T-helper 1 cell treated with Interleukin-12 subunit alpha and Interleukin-12 subunit beta and Interleukin-4 antibody, amounts not matched to agents 30 ng/mL and 1 ng/mL, for 36 hours (primary cell): ENCODE measurements around the gene SCP2. TPM values are rescaled to one million over a fixed set of nuclear protein-coding genes. Genes with fewer than 3 reads are reported as not detected.

Experiments used
- intact Hi-C: fragments of 100-400 bp; cut with micrococcal nuclease; formaldehyde crosslinking; loops from one replicate; pipeline ENCODE4 v1.15.1; 2024
- total RNA-seq: library from RNA; stranded (reverse); gene quantifications from 2 replicates; pipeline ENCODE4 v1.2.3, GENCODE V29; 2022

The SCP2 gene, protein sequence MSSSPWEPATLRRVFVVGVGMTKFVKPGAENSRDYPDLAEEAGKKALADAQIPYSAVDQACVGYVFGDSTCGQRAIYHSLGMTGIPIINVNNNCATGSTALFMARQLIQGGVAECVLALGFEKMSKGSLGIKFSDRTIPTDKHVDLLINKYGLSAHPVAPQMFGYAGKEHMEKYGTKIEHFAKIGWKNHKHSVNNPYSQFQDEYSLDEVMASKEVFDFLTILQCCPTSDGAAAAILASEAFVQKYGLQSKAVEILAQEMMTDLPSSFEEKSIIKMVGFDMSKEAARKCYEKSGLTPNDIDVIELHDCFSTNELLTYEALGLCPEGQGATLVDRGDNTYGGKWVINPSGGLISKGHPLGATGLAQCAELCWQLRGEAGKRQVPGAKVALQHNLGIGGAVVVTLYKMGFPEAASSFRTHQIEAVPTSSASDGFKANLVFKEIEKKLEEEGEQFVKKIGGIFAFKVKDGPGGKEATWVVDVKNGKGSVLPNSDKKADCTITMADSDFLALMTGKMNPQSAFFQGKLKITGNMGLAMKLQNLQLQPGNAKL
- total RNA-seq: 87.6 and 98.1 TPM in 2 replicates

DNA sequence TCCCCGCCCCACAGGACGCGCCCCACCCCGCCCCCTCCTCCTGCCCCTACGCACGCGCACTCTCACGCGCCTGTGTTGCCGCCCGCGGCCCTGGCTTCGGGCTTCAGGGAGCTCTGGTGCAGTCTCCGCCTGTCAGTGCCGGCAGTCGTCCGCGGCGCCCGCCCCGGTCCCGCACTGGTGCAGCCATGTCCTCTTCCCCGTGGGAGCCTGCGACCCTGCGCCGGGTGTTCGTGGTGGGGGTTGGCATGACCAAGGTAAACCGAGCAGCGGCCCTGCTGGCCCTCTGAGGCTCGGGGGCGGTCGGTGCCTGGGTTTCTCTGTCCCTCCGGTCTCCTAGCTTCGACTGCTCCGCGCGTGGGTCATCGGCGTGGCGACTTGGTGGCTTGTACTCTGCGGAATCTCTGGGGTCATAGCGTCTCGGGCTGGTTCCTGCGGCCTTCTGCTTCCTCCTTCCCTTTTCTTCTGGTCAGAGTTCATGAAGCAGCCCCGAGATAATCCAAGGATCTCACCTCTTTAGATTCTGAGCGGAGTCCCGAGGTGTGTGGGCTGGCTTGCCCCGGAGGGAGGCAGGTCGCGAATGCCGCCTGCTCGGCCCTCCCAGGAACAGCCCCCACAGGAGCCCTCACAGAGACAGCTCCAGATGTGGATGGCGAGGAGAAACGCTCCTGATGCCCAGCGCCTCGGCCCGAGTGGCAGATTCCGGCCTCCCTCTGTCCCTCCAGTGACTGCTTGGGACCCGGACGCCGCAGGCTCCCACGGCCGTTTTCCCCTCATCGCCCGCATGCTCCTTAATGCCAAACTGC lies at the start of gene SCP2:
Gene SCP2 (plus strand): TSS at position 65 of the 803 bp plus-strand sequence. CDS start 121 bp downstream, at position 186.
- intact Hi-C loops: loop anchor here (1.0 to 10.0 kb wide), 9 partner anchors 8 to 1877 kb away; partner anchors contain the start of genes BTF3L4, CC2D1B, NRDC and ORC1

DNA sequence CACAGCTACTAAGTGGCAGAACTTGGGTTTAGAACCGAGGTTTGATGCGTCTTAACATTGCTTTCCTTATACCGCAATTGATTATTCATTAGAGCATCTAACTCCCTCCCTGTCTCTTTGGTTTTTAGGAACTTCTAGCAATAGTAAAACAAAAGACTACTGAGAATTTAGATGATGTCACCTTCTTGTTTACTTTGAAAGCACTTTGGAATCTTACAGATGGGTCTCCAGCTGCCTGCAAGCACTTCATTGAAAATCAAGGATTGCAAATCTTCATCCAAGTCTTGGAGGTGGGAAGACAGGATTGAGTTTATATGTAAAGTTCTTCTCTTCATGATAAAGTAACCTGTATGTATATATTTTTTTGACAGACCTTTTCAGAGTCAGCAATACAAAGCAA lies 49.5 kb upstream of the SCP2 start:
- intact Hi-C loops: no loop called here

DNA sequence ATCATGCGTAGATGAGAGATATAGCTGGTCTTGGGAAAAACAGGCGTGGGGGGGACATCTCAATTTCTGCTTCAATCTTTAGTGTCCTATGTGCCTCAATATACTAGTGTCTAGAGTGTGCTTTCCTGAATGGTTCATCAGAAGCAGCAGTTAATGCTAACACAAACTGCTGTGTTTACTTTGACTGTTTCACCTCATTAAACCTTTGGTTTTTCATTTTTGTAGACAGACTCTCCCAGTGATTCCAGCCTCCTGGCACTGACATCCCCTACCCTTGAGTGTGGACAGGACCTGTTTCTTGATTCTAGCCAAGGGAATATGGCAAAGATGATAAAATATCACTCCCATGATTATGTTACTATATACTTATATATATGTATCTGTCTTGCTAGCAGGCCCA lies 46.9 kb upstream of the SCP2 start:
- intact Hi-C loops: no loop called here

DNA sequence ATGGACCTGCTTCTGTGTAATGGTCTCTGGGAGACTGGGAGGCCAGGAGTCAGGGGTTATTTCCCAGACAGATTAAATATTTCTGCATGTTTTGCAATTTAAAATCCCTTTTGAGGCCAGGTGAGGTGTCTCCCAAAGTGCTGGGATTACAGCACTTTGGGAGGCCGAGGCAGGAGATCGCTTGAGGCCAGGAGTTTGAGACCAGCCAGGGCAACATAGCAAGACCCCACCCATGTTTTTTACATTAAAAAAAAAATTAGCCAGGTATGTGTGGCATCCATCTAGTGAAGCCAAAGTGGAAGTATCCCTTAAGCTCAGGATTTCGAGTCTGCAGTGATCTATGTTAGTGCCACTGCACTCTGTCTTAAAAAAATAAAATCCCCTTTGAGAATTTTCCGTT lies 39.6 kb upstream of the SCP2 start:
- intact Hi-C loops: no loop called here

DNA sequence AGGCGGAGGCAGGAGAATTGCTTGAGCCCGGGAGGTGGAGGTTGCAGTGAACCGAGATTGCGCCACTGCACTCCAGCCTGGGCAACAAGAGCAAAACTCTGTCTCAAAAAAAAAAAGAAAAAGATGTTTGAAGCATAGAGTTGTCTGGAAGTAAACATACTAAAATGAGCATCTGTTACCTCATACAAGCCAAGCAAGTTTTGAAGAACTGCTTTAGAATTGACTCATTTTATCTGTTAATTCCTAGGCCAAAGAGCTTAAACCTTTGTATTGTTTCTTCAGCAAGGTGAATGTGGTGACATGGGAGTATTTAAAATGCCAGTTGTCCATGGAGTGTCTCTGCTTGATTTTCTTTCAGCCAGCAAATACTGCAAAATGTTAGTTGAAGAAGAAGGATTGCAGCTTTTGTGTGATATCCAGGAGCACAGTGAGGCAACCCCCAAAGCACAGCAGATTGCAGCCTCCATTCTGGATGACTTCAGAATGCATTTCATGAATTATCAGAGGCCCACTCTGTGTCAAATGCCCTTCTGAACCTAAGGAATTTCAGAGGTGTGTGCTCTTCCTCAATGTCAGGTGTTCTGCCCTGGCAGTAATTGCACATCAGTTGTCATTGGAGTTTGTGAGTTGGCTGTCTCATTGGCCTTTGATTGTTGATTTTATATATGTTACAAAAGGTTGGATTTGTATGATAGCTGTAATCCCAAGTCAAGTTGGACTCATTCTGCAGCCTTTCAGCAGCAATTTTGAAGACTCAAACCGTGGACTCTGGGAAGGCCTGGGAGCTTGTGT lies 34.5 kb upstream of the SCP2 start:
- intact Hi-C loops: no loop called here

DNA sequence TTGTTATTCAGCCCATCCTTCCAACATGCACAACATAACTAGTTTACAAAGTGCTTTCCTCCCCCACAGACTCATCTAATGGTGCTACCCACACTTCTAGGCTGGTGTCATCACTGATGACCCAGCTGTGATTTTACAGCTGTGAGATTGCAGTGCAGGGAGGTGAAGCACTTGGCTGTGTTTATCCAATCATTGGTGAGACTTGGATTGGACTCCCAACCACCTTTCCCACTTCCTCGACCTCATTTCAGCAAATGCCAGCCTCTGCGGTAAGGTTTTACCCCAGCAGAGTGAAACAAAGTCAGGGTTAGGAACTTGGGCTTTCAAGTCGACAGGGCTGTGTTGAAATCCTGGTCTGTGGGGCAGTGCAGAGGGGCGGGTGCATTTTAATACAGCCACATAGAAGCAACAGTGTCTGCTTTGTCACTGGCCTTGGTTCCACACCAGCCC lies 27.6 kb upstream of the SCP2 start:
- intact Hi-C loops: no loop called here

DNA sequence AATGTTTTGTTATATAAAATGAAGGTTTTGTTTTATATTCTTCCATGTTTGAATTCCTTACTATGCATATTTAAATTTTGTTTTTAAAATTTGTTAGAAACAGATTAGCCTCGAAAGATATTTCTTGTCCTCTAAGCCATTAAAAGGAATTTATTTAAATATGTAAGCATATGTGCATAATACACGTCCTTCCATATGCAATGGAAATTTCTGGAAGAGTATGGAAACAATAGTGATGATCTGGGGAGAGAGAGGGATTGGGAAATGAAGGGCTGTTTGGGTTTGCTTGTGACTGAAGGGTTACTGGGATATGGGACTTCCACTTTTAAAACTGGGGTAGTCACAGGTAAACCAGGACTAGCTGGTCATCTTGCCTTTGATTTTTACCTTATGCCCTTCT lies 26.7 kb upstream of the SCP2 start:
- intact Hi-C loops: no loop called here

DNA sequence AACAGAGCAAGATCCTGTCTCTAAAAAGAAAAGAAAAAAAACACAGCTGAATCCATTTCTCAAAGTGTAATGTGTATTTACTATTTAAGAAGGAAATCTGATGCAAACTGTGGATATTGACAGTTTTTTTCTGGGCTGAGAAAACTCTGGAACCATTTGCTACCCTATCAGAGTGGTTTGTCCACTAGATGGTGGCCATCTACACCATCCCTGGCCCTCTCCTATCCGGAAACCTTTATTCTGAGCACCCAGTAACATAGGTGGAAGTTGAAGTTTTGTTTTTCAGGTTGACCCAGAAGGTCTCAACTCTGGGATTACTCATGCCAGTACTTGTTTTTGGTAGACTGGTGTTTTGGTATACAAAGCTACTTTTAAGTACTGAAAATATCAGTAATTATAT lies 25.7 kb upstream of the SCP2 start:
- intact Hi-C loops: no loop called here

DNA sequence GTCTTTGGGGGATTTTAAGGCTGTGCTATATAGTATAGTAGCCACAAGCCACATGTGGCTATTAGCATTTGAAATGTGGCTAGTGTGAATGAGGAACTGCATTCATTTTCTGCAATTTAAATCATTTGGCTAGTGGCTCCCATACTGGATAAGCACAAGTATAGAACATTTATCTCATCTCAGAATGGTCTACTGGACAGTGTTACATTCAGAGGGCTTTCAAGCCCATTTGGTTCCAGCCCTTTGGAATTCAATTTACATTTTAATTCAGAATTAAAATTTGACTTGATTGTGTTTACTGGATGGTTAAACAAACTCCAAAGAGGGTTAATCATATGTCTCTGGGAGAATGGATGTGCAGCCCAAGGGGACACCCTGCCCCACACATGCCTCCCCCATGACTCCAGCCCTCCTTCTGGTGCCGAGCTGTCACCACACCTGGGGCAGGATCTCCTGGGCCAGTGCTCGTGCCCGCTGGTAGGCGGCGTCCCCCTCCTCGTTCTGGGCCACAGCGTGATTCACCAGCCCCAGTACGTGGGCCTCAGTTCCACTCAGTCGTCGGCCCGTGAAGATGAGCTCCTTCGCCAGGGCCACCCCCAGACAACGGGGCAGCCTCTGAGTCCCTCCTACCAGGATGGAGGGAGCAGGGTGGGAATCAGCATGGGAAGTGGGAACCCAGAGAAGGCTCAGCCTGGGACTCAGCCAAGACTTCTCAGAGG lies 22.7 kb upstream of the SCP2 start:
- intact Hi-C loops: no loop called here

DNA sequence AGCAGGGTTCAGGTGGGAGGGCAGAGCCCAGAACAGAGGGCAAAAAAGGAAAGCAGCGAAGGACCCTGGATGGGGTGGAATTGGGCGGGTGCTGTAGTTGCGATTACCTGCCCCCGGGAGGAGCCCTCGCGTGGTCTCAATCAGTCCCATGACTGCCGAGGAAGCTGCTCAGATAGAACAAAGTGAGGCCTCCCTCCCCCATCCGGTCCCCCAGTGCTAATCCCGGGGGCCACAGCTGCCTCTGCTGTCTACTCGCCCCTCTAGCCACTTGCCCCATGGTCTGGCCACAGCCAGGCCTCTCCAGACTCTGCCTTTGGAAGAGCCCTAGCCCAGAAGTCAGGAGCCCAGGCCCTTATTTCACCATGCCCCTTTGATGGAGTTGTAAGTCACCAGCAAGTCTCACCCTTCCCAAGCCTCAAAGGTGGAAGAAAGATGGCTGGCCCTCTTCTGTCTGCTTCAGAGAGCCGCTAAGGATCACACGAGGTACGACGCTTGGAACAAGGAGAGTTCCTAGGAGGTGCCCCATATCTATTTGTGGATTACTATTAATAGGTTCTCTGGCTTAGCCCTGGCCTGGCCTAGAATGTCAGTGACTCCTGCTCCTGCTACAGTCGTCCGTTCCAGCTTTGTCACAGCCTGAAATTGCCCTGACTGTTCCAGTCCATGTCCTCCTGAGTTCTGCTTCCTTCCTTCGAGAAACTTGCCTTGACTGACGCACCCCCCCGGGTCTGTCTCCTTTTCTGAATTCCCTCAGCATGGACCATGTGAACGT lies 22.0 kb upstream of the SCP2 start:
- intact Hi-C loops: loop anchor here (1.0 kb wide), 1 partner anchor 277 kb away; no protein-coding TSS in a partner anchor

DNA sequence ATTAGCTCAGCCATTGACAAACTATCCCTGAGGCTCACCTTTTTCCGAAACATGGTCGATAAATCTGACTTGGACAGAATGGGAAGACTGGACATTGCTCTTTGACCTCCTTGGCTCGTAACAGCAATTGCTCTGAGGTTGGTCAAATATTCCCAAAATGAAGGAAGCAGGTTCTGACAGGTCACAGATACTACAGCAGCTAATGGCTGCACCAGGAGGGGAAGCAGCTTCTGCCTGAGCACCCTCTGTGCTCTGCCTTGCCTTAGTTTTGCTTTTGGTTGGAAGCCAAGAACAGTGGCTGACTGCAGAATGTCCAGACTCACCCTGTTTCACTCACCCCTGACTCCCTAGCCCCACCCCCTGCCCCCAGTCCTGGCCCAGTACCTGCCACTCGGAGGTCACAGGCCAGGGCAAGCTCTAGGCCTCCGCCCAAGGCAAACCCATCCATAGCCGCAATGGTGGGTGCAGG lies 20.9 kb upstream of the SCP2 start:
- intact Hi-C loops: no loop called here

DNA sequence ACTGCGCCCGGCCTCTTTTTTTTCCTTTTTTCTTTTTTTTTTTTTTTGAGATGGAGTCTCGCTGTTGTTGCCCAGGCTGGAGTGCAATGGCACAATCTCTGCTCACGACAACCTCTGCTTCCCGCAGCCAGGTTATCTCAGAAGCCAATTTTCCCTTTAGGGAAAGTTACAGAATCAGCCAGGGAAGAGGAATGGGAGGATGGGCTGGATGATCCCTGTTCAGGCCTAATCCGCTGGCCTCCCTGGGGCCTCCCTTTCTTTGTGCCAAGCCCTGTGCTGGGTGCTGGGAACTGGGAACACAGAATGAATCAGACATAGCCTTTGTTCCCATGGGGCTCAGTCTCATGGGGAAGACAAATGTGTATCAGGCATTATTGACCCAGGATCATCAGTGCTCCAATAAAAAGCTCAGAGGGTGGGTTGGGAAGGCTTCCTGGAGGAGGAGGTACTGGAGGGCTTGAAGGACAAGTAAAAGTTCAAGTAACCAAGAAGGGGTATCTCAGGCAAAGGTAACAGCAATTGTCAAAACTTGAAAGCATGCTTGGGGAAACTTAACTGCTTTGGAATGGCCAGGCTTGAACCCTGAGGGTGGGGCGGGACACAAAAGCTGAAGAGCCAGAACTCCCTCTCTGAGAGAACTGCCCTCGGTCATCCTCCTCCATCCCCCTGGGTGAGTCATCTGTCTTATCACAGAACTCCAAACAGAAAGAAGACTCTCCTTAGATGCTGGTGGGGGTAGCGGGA lies 19.8 kb upstream of the SCP2 start:
- intact Hi-C loops: no loop called here

DNA sequence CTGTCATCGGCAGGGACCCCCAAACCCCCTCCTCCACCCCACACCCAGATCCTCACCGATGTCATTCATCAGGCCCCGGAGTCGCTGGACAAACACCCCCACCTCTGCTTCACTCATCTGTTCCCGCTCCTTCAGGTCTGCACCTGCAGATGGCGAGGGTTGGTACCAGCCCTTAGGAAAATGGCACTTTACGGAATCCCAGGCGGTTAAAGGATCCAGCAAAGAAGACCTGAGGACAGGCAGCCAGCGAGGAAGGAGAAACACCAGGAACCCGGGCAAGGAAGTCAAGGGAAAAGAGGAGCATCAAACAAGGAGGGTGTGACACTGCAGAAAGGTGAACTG lies 19.3 kb upstream of the SCP2 start:
- intact Hi-C loops: no loop called here

DNA sequence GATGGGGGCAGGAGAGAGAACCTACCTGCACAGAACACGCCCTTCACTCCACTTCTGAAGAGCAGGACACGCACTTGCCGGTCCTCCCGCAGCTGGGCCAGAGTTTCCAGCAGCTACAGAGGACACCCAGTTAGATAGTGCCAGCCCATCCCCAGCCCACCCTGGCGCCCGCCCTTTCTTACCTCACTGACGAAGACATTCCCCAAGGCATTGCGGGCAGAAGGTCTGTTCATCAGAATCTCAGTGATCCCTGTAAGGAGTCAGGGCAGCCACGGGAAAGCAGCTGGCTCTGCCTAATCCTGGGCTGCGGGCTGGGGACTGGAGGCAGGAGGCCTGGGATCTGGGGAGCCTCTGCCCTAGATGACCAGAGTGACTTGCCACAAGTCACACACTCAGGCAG lies 15.5 kb upstream of the SCP2 start:
- intact Hi-C loops: no loop called here

DNA sequence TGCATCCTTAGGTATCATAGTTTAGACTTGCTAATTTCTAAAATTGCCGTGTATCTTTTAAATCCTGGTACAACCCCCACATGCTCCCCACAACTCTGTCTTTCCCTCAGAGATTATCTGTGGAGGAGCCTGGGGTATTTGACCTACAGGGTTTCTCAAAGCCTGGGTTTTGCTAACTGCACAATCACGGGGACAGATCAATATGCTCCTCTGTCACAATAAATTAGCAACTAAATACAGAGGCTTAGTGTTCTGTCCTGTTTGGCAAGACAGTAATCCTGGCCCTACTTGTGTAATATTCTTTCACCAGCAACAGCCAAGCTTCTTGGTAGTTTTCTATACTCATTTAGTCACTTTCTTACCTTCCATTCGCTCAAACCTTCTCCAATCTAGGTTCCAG lies 14.1 kb upstream of the SCP2 start:
- intact Hi-C loops: no loop called here

DNA sequence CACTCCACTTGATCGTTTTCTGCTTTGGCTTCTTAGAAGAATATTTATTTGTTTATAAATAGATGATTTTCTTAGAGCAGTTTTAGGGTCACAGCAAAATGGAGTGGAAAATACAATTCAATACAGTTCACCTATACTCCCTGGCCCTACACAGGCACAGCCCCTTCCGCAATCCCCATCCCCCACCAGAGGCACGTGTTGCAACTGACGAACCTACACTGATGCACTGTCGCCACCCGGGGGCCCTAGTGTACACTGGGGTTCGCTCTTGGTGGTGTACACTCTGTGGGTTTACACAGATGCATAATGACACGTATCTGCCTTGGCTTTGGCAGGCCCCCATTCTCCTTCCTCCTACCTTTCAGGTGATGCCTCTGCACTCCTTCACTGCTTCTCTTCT lies 13.5 kb upstream of the SCP2 start:
- intact Hi-C loops: no loop called here

DNA sequence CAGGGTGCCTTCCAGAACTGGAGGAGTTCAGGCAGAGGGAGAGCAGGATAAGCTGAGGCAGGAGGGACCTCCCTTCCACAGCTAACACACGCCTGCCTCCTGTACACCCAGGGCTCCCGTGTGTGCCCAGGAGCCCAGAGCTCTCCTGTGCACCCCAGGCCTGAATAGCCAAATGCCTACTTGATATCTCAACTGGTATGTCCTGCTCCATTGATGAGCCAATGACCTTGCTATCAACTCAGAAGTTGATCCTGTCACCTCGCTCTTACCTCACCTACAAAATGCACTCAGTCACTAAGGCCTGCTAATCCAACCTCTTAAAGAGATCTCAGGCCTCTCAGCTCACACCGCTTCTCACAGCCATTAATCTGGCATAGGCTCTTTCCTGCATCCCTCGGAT lies 12.6 kb upstream of the SCP2 start:
- intact Hi-C loops: no loop called here

DNA sequence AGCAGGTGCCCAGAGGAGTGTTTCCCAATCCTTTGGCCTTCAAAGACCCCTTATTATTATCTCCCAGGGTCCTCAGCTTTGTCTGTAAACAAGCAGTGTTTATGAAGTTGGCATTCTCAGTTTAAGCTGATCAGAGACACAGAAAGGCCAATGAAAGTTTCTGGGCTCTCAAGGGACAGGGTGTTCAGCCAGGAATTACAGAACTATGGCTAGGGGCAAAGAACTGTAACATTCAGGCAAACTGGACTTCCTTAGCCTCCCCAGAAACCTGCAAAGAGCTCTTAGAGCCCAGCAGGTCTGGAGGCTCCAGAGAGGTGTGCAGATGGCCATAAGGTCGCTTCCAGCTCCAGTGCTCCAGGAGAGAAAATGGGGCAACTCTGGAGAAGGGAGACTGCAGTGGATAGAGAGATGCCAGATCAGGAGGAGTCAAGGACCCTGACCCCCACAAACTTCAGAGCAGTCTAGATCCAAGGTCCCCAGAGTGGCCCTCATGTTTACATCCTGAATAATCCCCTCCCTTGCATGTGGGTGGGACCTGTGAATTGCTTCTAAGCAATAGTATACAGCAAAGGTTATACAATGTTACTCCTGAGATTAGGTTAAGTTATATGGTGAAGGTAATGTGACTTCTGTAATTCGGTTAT lies 11.7 kb upstream of the SCP2 start:
- intact Hi-C loops: no loop called here

DNA sequence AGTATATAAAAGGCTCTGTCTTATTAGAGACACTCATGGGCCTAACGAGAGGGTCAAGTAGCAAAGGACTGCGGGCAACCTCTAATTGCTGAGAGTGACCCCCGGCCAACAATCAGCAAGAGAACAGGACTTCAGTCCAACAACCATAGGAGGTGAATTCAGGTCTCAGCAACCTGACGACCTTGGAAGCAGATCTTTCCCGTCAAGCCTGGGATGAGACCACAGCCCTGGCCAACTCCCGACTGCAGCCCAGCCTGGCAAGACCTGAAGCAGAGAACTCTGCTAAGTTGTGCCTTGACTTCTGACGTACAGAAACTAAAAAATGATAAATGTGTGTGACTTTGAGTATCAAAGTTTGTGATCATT lies 11.2 kb upstream of the SCP2 start:
- intact Hi-C loops: no loop called here
